ENCODE results near the gene SLC4A8.

The SLC4A8 gene

DNA sequence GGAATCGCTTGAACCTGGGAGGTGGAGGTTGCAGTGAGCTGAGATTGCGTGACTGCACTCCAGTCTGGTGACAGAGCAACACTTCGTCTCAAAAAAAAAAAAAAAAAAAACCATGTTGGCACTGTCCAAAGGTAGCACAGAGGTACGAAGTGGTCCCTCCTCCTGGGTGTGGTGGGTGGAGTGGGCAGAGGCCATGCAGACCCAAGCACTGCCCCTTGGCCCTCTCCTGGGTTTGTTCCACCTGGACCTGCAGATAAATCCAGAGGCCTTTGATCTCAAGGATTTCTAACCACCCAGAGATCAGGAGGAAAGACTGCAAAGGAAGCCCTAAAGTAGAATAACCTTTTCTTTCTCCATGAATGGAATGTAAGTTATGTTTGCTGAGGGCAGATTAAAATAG, 24.7 kb upstream of the SLC4A8 start:
- TF ChIP-seq EGR1 (IDR thresholded peaks at IDR 0.05): no peak

DNA sequence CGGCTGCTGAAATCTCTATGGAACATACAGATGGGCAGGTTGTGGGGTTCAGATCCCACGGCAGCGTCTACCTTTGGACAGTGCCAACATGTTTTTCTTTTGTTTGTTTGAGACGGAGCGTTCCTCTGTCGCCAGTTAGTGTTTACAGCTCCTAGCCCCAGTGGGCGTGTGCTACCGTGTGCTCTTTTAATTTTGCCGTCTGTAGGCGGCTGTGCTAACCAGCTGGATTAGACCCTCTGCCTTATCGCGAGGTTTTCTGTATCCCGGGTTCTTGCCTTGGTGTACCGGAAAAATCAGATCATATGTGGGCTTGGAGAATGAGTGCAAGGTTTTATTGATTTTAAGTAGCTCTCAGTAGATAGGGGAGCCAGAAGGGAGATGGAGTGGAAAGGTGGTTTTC, 23.6 kb upstream of the SLC4A8 start:
- TF ChIP-seq TCF12 (IDR thresholded peaks at IDR 0.05; ENCODE audit: low read depth) (no peak), TEAD4 (IDR thresholded peaks at IDR 0.05) (no peak), EGR1 (IDR thresholded peaks at IDR 0.05) (no peak), TAF1 (IDR thresholded peaks at IDR 0.05; ENCODE audit: low read depth) (no peak), ZBTB7A (IDR thresholded peaks at IDR 0.05; ENCODE audit: low read depth) (no peak), CREB1 (IDR thresholded peaks at IDR 0.05; ENCODE audit: low read depth) (no peak), CEBPB (IDR thresholded peaks at IDR 0.05) (no peak), NFIC (IDR thresholded peaks at IDR 0.05) (no peak), EP300 (IDR thresholded peaks at IDR 0.05; ENCODE audit: borderline replicate concordance) (no peak), FOXM1 (IDR thresholded peaks at IDR 0.05; ENCODE audit: borderline replicate concordance, low read depth) (no peak)
- TF ChIP-seq, protein P1, sequence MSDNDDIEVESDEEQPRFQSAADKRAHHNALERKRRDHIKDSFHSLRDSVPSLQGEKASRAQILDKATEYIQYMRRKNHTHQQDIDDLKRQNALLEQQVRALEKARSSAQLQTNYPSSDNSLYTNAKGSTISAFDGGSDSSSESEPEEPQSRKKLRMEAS (IDR thresholded peaks at IDR 0.05): no peak
- TF ChIP-seq, protein P2, sequence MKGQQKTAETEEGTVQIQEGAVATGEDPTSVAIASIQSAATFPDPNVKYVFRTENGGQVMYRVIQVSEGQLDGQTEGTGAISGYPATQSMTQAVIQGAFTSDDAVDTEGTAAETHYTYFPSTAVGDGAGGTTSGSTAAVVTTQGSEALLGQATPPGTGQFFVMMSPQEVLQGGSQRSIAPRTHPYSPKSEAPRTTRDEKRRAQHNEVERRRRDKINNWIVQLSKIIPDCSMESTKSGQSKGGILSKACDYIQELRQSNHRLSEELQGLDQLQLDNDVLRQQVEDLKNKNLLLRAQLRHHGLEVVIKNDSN (IDR thresholded peaks at IDR 0.05): no peak
- TF ChIP-seq, protein P3, sequence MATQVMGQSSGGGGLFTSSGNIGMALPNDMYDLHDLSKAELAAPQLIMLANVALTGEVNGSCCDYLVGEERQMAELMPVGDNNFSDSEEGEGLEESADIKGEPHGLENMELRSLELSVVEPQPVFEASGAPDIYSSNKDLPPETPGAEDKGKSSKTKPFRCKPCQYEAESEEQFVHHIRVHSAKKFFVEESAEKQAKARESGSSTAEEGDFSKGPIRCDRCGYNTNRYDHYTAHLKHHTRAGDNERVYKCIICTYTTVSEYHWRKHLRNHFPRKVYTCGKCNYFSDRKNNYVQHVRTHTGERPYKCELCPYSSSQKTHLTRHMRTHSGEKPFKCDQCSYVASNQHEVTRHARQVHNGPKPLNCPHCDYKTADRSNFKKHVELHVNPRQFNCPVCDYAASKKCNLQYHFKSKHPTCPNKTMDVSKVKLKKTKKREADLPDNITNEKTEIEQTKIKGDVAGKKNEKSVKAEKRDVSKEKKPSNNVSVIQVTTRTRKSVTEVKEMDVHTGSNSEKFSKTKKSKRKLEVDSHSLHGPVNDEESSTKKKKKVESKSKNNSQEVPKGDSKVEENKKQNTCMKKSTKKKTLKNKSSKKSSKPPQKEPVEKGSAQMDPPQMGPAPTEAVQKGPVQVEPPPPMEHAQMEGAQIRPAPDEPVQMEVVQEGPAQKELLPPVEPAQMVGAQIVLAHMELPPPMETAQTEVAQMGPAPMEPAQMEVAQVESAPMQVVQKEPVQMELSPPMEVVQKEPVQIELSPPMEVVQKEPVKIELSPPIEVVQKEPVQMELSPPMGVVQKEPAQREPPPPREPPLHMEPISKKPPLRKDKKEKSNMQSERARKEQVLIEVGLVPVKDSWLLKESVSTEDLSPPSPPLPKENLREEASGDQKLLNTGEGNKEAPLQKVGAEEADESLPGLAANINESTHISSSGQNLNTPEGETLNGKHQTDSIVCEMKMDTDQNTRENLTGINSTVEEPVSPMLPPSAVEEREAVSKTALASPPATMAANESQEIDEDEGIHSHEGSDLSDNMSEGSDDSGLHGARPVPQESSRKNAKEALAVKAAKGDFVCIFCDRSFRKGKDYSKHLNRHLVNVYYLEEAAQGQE (IDR thresholded peaks at IDR 0.05; ENCODE audit: low read depth): no peak

DNA sequence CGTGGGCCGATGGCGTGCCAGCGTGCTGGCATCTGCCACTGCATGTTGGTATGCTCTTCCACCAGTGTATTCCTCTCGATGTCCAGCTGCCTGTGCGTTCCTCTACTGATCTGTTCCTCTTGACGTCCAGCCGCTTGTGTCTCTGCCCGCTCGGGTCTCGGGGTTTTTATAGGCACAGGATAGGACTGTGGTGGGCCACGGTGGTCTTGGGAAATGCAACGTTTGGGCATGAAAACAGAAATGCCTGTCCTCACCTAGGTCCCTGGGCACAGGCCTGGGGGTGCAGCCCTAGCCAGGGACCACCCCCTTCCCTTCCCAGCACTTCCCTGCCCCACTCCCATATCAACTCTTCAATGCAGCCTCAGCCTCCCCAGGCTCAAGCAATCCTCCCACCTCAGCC, 23.1 kb upstream of the SLC4A8 start:
- TF ChIP-seq ZBTB7A (IDR thresholded peaks at IDR 0.05; ENCODE audit: low read depth) (no peak), YY1 (IDR thresholded peaks at IDR 0.05; ENCODE audit: low read depth) (no peak), TCF12 (IDR thresholded peaks at IDR 0.05; ENCODE audit: low read depth) (no peak)

DNA sequence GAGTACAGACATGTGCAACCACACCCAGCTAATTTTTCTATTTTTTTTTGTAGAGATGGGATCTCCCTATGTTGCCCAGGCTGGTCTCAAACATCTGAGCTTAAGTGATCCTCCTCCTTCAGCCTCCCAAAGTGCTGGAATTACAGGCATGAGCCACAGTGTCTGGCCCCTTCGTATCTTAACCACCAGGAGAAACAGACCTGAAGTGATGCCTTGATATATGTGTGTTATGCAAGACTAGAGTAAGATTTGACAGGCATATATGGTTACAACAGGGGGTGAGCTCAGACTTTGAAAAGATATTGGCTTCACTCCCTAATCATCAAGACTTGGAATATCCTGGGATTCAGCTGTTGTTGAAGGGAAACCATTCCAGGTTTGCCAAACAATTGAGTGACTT, 22.7 kb upstream of the SLC4A8 start:
- TF ChIP-seq TCF12 (IDR thresholded peaks at IDR 0.05; ENCODE audit: low read depth) (no peak), EGR1 (IDR thresholded peaks at IDR 0.05) (no peak), TEAD4 (IDR thresholded peaks at IDR 0.05) (no peak), CEBPB (IDR thresholded peaks at IDR 0.05) (no peak), EP300 (IDR thresholded peaks at IDR 0.05; ENCODE audit: borderline replicate concordance) (no peak), ZBTB7A (IDR thresholded peaks at IDR 0.05; ENCODE audit: low read depth) (no peak), NFIC (IDR thresholded peaks at IDR 0.05) (no peak), RAD21 (IDR thresholded peaks at IDR 0.05; ENCODE audit: low read depth) (no peak), FOXM1 (IDR thresholded peaks at IDR 0.05; ENCODE audit: borderline replicate concordance, low read depth) (no peak), TAF1 (IDR thresholded peaks at IDR 0.05; ENCODE audit: low read depth) (no peak), YY1 (IDR thresholded peaks at IDR 0.05; ENCODE audit: low read depth) (no peak), CREB1 (IDR thresholded peaks at IDR 0.05; ENCODE audit: low read depth) (no peak)
- TF ChIP-seq, protein P1 (IDR thresholded peaks at IDR 0.05): no peak
- TF ChIP-seq, protein P2 (IDR thresholded peaks at IDR 0.05): no peak
- TF ChIP-seq, protein P3 (IDR thresholded peaks at IDR 0.05; ENCODE audit: low read depth): no peak

DNA sequence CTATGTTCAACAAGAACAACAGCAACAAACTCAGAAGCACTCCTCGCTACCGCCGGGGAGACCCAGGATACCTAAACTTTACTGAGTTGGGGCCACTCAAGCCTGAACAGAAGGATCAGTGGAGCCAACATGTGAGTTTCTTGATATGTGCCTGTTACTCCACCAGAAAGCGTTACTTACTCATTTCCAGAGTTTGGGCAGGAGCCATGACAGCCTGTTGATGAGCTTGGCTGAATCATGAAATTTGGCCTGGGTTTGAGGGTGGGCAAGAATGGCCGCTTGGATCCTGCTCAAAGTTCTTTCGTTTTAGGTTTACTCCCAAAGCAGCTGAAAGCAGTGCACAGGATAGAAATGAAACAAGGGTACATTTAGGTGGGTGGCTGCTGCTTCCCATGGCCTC, 21.5 kb upstream of the SLC4A8 start:
- TF ChIP-seq NFIC (IDR thresholded peaks at IDR 0.05) (no peak), CEBPB (IDR thresholded peaks at IDR 0.05) (no peak), TAF1 (IDR thresholded peaks at IDR 0.05; ENCODE audit: low read depth) (no peak), EGR1 (IDR thresholded peaks at IDR 0.05) (no peak), EP300 (IDR thresholded peaks at IDR 0.05; ENCODE audit: borderline replicate concordance) (no peak), ZBTB7A (IDR thresholded peaks at IDR 0.05; ENCODE audit: low read depth) (no peak), CREB1 (IDR thresholded peaks at IDR 0.05; ENCODE audit: low read depth) (no peak), TCF12 (IDR thresholded peaks at IDR 0.05; ENCODE audit: low read depth) (no peak)
- TF ChIP-seq, protein P3 (IDR thresholded peaks at IDR 0.05; ENCODE audit: low read depth): no peak
